MM.1S (cell line): ENCODE measurements around the gene CAB39.

Source experiments
- DNase-seq: peaks from one replicate; pipeline ENCODE4 v3.0.0-alpha.2; 2015
- H2AFZ ChIP-seq: fragments of 300-600 bp; sonication (generic); 2 replicates; pipeline ENCODE4 v1.6.0; 2016; ENCODE audit warnings: antibody characterized with exemption, low read length
- H3F3A ChIP-seq: fragments of 300-600 bp; sonication (generic); 2 replicates; pipeline ENCODE4 v1.6.1; 2016; ENCODE audit warnings: mild to moderate bottlenecking, antibody characterized with exemption, low read length, moderate library complexity, mixed read lengths; ENCODE audit not compliant: insufficient read depth
- H3K27ac ChIP-seq: fragments of 300-600 bp; sonication (generic); 2 replicates; pipeline ENCODE4 v1.5.1; 2016; ENCODE audit warnings: mild to moderate bottlenecking, low read length
- H3K27me3 ChIP-seq: fragments of 300-600 bp; sonication (generic); replicated peaks from 2 replicates; pipeline ENCODE4 v1.6.0; 2016; ENCODE audit warnings: low read length; ENCODE audit not compliant: insufficient read depth
- H3K36me3 ChIP-seq: fragments of 300-600 bp; sonication (generic); replicated peaks from 2 replicates; pipeline ENCODE4 v1.6.1; 2016; ENCODE audit warnings: mild to moderate bottlenecking, low read length, mixed read lengths; ENCODE audit not compliant: insufficient read depth
- H3K4me1 ChIP-seq: fragments of 300-600 bp; sonication (generic); 2 replicates; pipeline ENCODE4 v1.6.1; 2016; ENCODE audit warnings: low read length, mixed read lengths
- H3K4me2 ChIP-seq: fragments of 300-600 bp; sonication (generic); 2 replicates; pipeline ENCODE4 v1.6.0; 2016; ENCODE audit warnings: low read depth, low read length
- H3K4me3 ChIP-seq: fragments of 300-600 bp; sonication (generic); 2 replicates; pipeline ENCODE4 v1.5.1; 2016; ENCODE audit warnings: low read length, mixed read lengths
- H3K79me2 ChIP-seq: fragments of 300-600 bp; sonication (generic); 2 replicates; pipeline ENCODE4 v1.6.1; 2016; ENCODE audit warnings: mixed run types, low read length, mixed read lengths
- H3K9ac ChIP-seq: fragments of 300-600 bp; sonication (generic); 2 replicates; pipeline ENCODE4 v1.6.1; 2016; ENCODE audit warnings: low read length, mixed read lengths
- H3K9me2 ChIP-seq: fragments of 300-600 bp; sonication (generic); replicated peaks from 2 replicates; pipeline ENCODE4 v1.6.1; 2016; ENCODE audit warnings: mild to moderate bottlenecking, low read length, mixed read lengths; ENCODE audit not compliant: insufficient read depth
- H3K9me3 ChIP-seq: fragments of 300-600 bp; sonication (generic); replicated peaks from 2 replicates; pipeline ENCODE4 v1.6.1; 2016; ENCODE audit warnings: mild to moderate bottlenecking, low read length, mixed read lengths; ENCODE audit not compliant: insufficient read depth
- H4K20me1 ChIP-seq: fragments of 300-600 bp; sonication (generic); 2 replicates; pipeline ENCODE4 v1.6.1; 2016; ENCODE audit warnings: mild to moderate bottlenecking, low read length, moderate library complexity, mixed read lengths; ENCODE audit not compliant: insufficient read depth
- EZH2 ChIP-seq: fragments of 300-600 bp; sonication (generic); optimal IDR thresholded peaks from 2 replicates; pipeline ENCODE3; 2017; ENCODE audit warnings: low read depth, mild to moderate bottlenecking, antibody characterized with exemption, low read length, mixed read lengths
- EZH2phosphoT487 ChIP-seq: fragments of 300-600 bp; sonication (generic); IDR thresholded peaks from 2 replicates; pipeline ENCODE4 v1.6.1; 2018; ENCODE audit warnings: antibody characterized with exemption, low read length
- TF ChIP-seq, protein P1 (sequence below): fragments of 300-600 bp; sonication (generic); IDR thresholded peaks from 2 replicates; pipeline ENCODE4 v1.5.1; 2016; ENCODE audit warnings: antibody characterized with exemption, low read length, mixed read lengths

Gene CAB39

DNA sequence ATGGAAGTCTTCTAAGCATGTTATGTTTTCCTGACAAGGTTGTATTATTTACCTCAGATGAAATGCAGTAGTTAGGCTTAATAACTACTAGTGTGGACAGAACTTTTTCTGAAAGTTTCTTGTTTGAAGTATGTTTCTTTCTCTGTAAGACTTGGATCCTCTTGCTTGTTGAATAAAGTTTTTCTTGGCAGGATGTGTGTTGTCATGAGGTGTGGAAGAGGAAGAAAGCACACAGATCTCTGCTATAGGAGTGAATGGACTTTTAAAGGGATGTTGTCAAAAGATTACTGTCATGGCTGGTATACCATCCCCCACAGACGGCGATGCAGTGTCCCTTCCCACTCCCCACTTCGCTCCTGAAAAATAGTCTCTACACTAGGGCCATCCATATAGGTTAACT is 2.6 kb downstream of the CAB39 start:
- TF ChIP-seq, protein P1, sequence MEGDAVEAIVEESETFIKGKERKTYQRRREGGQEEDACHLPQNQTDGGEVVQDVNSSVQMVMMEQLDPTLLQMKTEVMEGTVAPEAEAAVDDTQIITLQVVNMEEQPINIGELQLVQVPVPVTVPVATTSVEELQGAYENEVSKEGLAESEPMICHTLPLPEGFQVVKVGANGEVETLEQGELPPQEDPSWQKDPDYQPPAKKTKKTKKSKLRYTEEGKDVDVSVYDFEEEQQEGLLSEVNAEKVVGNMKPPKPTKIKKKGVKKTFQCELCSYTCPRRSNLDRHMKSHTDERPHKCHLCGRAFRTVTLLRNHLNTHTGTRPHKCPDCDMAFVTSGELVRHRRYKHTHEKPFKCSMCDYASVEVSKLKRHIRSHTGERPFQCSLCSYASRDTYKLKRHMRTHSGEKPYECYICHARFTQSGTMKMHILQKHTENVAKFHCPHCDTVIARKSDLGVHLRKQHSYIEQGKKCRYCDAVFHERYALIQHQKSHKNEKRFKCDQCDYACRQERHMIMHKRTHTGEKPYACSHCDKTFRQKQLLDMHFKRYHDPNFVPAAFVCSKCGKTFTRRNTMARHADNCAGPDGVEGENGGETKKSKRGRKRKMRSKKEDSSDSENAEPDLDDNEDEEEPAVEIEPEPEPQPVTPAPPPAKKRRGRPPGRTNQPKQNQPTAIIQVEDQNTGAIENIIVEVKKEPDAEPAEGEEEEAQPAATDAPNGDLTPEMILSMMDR = no peak
- TF ChIP-seq EZH2phosphoT487 = no peak
- peaks cover 73% of the 10 kb centered on the region for H3K79me2 ChIP-seq
- H3K4me2 ChIP-seq = peak overlapping the region; percentile 82
- peaks cover 26% of the 10 kb centered on the region for H4K20me1 ChIP-seq
- peaks cover 9% of the 10 kb centered on the region for H3F3A ChIP-seq
- H3K9me3 ChIP-seq = no peaks in the 10 kb centered on the region
- H3K9ac ChIP-seq = peak overlapping the region; percentile 10; the same call in 1 of the 2 replicates
- H3K4me3 ChIP-seq = peak overlapping the region; percentile 94; the same call in 1 of the 2 replicates
- no peaks in the 10 kb centered on the region for H3K36me3 ChIP-seq
- DNase-seq = no peak
- H3K27ac ChIP-seq = no peak overlapping the region
- peaks cover 11% of the 10 kb centered on the region for H3K4me1 ChIP-seq
- no peaks in the 10 kb centered on the region for H3K9me2 ChIP-seq
- H2AFZ ChIP-seq = no peak overlapping the region
- no peaks in the 10 kb centered on the region for H3K27me3 ChIP-seq

DNA sequence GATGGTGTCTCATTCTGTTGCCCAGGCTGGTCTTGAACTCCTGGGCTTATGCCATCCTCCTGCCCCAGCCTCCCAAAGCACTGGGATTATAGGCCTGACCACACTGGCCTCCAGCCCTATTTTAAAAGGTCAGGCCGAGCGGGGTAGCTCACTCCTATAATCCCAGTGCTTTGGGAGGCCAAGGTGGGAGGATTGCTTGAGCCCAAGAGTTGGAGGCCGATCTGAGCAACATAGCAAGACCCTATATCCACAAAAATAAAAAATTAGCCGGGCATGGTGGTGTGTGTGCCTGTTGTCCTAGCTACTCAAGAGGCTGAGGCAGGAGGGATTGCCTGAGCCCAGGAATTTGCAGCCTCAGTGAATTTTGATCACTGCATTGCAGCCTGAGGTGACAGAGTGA is 3.9 kb downstream of the CAB39 start:
- peaks cover 26% of the 10 kb centered on the region for H4K20me1 ChIP-seq
- H3K9ac ChIP-seq = no peak overlapping the region
- no peak overlapping the region for H2AFZ ChIP-seq

DNA sequence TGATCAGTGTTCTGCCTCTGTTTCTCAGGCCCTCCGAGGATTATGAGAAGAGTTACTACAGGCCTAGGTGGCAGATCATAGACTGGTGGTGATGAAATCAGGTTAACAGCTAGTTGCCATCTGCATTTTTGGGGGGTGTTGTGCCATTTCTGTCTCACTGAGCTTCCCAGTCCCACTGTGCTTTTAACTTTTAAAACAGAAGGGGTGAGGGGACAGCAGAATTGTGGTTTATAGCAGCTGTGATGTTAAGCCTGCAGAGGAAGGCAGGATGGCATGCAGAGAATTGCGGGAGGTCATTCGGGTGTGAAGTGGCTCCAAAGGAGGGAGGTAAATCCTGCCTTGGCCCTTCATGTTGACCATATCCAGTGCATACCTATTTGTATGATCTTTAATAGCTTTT is 5.0 kb downstream of the CAB39 start:
- H4K20me1 ChIP-seq = peaks cover 26% of the 10 kb centered on the region
- H3K4me3 ChIP-seq = no peak overlapping the region
- no peak for DNase-seq
- H3K9ac ChIP-seq = no peak overlapping the region
- no peaks in the 10 kb centered on the region for H3K9me3 ChIP-seq
- no peaks in the 10 kb centered on the region for H3K9me2 ChIP-seq
- H3K79me2 ChIP-seq = peaks cover 97% of the 10 kb centered on the region
- H3K4me1 ChIP-seq = peaks cover 25% of the 10 kb centered on the region
- H3K27me3 ChIP-seq = no peaks in the 10 kb centered on the region
- no peak overlapping the region for H3K4me2 ChIP-seq
- no peak overlapping the region for H2AFZ ChIP-seq
- peaks cover 14% of the 10 kb centered on the region for H3F3A ChIP-seq
- H3K36me3 ChIP-seq = no peaks in the 10 kb centered on the region
- TF ChIP-seq, protein P1 = no peak
- no peak for TF ChIP-seq EZH2phosphoT487
- TF ChIP-seq EZH2 = no peak
- H3K27ac ChIP-seq = no peak overlapping the region

More for the DNA sequence above, 3.9 kb downstream of the CAB39 start:
- H3K4me2 ChIP-seq = no peak overlapping the region
- no peaks in the 10 kb centered on the region for H3K36me3 ChIP-seq
- no peak overlapping the region for H3K4me3 ChIP-seq
- H3K79me2 ChIP-seq = peaks cover 87% of the 10 kb centered on the region
- H3K27ac ChIP-seq = no peak overlapping the region
- H3K4me1 ChIP-seq = peaks cover 21% of the 10 kb centered on the region
- peaks cover 9% of the 10 kb centered on the region for H3F3A ChIP-seq
- DNase-seq = no peak
- no peaks in the 10 kb centered on the region for H3K27me3 ChIP-seq
- no peaks in the 10 kb centered on the region for H3K9me2 ChIP-seq
- no peaks in the 10 kb centered on the region for H3K9me3 ChIP-seq
- TF ChIP-seq, protein P1 = no peak
- TF ChIP-seq EZH2phosphoT487 = no peak
